Measurements from ENCODE around the gene HMGB4.

- TF ChIP-seq EZH2 (IDR thresholded peaks at IDR 0.05; ENCODE audit: low read length, missing control alignments) (no peak), CTCF (conservative IDR thresholded peaks at IDR 0.05 in 1 of 2, IDR thresholded peaks at IDR 0.05 in 1 of 2; ENCODE audit: low read depth in 1 of 2, low read length in 2 of 2) (no peak)
Measured at GRCh38 chr1:33897092-33897725, 33.3 kb downstream of the HMGB4 start.
